Measurements from ENCODE around the gene TPBGL.

The TPBGL gene

DNA sequence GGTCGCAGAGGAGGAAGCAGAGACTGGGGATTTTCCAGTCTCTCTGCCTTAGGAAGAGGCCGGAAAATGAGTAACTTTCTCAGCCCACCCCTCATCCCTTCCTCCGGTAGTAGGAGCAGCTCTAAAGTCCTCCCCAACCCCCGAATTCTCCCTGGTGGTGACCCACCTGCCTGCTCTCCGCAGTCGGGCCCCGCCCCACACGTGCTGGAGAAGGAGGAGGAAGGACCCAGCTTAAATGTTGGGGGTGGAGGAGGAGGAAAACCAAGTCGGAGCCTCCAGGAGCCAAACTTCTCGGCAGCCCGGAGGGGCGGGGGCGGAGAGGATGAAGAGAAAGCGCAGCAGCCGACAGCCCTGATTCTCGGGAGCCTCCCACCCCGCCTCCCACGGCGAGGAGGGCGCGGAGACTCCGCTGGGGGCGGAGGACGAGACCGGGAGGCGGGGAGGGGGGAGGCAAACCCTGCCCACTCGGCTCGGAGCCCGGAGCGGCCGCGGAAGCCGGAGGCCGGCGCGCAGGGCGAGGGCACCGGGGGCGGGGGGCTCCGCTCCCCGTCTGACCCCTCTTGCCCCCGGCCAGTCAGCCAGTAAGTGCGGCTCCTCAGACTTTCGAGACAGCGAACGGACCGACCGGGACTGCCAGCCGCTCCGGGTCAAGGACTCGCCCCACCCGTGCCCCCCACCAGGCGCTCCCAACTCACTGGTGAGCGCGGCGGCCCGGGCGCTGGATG is at the start of gene TPBGL:
Gene TPBGL (plus strand): TSS at position 464 of the 725 bp plus-strand sequence. CDS start 276 bp downstream, outside the sequence.
- Mint-ChIP-seq H3K4me3 (peak within 1 kb of the TSS; percentile 66), H3K27ac (no peak within 1 kb of the TSS), H3K27me3 (peaks cover 66% of the 10 kb centered on the region), H3K9me3 (no peaks in the 10 kb centered on the region), H3K36me3 (no peaks in the 10 kb centered on the region), H3K4me1 (peaks cover 10% of the 10 kb centered on the region)
- ATAC-seq: no peak

GRCh38 chr11:75191330-75191717 is 49.2 kb upstream of the TPBGL start:
- no peaks in the 10 kb centered on the region for H3K4me1 Mint-ChIP-seq
- no peak for ATAC-seq
- no peak overlapping the region for H3K4me3 Mint-ChIP-seq
- H3K36me3 Mint-ChIP-seq: no peaks in the 10 kb centered on the region
- H3K9me3 Mint-ChIP-seq: no peaks in the 10 kb centered on the region
- no peak overlapping the region for H3K27ac Mint-ChIP-seq
- H3K27me3 Mint-ChIP-seq: no peaks in the 10 kb centered on the region

- Mint-ChIP-seq H3K27ac (no peak overlapping the region), H3K4me1 (no peaks in the 10 kb centered on the region), H3K9me3 (no peaks in the 10 kb centered on the region), H3K4me3 (no peak overlapping the region), H3K36me3 (no peaks in the 10 kb centered on the region), H3K27me3 (peaks cover 8% of the 10 kb centered on the region)
- no peak for ATAC-seq
These were observed 47.3 kb upstream of the TPBGL start for GRCh38 chr11:75193271-75193670.

DNA sequence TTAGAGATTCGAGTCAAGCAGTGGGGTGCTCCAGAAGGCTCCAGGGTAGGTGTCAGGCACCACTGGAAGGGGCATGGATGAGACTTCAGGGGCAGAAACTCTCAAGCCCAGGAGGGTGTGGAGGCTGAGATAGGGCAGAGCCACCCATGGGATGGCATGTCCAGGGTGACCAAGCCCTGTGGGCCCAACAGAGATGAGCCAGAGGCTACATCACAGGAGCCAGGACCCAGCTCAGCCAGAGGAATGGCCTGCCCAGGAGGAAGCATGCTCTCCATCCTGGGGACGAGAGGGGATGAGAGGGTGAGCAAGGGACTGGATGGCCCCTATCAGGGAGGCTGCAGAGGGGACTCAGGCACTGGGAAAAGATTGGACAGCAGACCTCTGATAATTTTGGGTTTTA is 46.9 kb upstream of the TPBGL start:
- Mint-ChIP-seq H3K27me3 (peaks cover 8% of the 10 kb centered on the region), H3K9me3 (no peaks in the 10 kb centered on the region), H3K4me3 (no peak overlapping the region), H3K36me3 (no peaks in the 10 kb centered on the region), H3K4me1 (no peaks in the 10 kb centered on the region), H3K27ac (no peak overlapping the region)
- ATAC-seq: no peak

DNA sequence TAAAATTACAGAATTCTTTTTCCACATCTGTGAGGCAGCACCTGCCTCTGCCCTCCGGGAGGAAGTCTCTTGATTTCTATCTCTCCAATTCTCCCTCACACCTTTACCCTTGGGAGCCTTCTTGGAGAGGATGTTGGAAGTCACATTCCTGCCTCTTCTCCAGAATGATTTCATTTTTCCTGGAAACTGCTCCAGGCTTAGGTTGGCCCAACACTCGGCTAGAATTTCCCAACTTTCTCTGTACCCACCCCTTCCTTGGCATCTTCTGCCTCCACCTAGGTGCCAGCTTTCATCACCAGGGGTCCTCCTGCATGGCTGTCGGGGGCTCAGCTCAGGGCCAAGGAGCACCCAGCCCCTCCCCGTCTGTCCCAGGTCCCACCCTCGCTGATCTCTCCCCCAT is 46.4 kb upstream of the TPBGL start:
- no peak overlapping the region for H3K27ac Mint-ChIP-seq
- ATAC-seq: no peak
- peaks cover 8% of the 10 kb centered on the region for H3K27me3 Mint-ChIP-seq
- no peaks in the 10 kb centered on the region for H3K9me3 Mint-ChIP-seq
- no peak overlapping the region for H3K4me3 Mint-ChIP-seq
- H3K4me1 Mint-ChIP-seq: no peaks in the 10 kb centered on the region
- H3K36me3 Mint-ChIP-seq: no peaks in the 10 kb centered on the region

GRCh38 chr11:75195167-75195962 is 45.2 kb upstream of the TPBGL start:
- H3K36me3 Mint-ChIP-seq: no peaks in the 10 kb centered on the region
- no peaks in the 10 kb centered on the region for H3K9me3 Mint-ChIP-seq
- no peak for ATAC-seq
- no peak overlapping the region for H3K4me3 Mint-ChIP-seq
- H3K27ac Mint-ChIP-seq: no peak overlapping the region
- no peaks in the 10 kb centered on the region for H3K4me1 Mint-ChIP-seq
- peaks cover 8% of the 10 kb centered on the region for H3K27me3 Mint-ChIP-seq

GRCh38 chr11:75196426-75196825 is 44.1 kb upstream of the TPBGL start:
- H3K9me3 Mint-ChIP-seq: no peaks in the 10 kb centered on the region
- H3K36me3 Mint-ChIP-seq: no peaks in the 10 kb centered on the region
- H3K27ac Mint-ChIP-seq: no peak overlapping the region
- H3K4me1 Mint-ChIP-seq: no peaks in the 10 kb centered on the region
- H3K4me3 Mint-ChIP-seq: no peak overlapping the region
- ATAC-seq: no peak
- H3K27me3 Mint-ChIP-seq: peaks cover 8% of the 10 kb centered on the region

DNA sequence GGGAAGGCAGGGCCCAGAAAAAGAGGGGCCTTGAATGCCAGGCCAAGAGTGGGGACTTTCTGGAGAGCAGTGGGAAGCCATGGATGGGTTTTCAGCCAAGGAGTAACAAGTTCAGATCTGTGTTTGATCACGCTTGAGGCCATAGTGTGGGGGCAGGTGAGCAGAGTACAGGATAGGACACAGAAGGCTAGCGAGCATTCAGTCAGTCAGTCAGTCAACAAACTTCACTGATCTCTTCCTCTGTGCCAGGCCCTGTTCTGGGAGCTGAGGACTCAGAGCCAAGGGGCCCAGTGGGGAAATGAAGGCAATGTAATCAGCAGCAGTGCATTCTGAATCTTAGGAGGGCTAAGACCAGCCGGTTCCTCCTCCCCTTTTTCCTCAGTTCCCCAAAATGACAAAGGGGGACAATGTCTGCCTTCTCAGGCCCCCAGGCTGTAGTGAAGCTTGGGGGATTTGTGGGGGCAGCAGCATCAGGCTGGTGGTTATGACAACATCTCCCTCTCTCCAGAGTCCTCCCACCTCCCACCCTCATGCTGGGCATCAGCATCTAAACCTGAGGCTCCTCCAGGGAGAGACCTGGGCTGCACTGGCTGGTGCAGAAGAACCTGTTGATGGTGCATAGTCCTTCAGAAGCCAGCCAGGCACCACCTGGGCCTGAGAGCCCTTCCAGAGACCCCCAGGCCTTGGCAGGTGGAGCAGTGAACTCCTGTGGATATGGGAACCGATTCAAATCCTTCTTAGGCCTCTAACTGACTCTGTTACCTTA is 42.9 kb upstream of the TPBGL start:
- H3K36me3 Mint-ChIP-seq: no peaks in the 10 kb centered on the region
- no peak overlapping the region for H3K27ac Mint-ChIP-seq
- H3K4me3 Mint-ChIP-seq: no peak overlapping the region
- ATAC-seq: no peak
- H3K4me1 Mint-ChIP-seq: no peaks in the 10 kb centered on the region
- peaks cover 8% of the 10 kb centered on the region for H3K27me3 Mint-ChIP-seq
- no peaks in the 10 kb centered on the region for H3K9me3 Mint-ChIP-seq

DNA sequence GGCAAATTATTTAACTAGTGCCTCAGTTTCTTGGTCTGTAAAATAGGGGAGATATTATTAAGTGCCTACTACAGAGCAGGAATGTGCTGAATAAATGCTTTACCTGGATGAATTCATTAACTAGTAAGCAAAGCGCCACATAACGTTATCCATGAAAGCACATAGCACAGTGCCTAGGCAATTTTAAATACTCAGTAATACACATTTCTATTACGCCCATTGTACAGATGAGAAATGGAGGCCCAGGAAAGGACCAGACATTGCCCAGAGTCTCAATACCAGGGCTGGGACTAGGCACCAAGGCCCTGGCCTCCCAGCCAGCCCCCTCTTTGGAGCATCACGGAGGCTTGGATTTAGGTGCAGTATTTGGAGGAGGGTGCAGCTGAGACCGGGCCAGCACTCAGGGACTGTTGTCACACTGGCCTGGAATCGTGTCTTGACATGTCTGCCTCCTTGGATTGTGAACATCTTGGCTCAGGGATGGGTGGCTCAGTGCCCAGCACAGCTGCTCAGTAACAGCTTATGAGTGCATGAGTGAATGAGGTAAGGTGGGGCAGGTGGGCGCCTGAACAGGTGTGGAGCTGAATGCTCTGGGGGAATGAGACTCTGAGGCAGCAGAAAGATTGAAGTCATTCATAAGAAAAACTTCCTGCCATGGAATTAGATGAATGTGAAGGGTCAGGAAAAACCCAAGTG is 42.1 kb upstream of the TPBGL start:
- no peak overlapping the region for H3K4me3 Mint-ChIP-seq

DNA sequence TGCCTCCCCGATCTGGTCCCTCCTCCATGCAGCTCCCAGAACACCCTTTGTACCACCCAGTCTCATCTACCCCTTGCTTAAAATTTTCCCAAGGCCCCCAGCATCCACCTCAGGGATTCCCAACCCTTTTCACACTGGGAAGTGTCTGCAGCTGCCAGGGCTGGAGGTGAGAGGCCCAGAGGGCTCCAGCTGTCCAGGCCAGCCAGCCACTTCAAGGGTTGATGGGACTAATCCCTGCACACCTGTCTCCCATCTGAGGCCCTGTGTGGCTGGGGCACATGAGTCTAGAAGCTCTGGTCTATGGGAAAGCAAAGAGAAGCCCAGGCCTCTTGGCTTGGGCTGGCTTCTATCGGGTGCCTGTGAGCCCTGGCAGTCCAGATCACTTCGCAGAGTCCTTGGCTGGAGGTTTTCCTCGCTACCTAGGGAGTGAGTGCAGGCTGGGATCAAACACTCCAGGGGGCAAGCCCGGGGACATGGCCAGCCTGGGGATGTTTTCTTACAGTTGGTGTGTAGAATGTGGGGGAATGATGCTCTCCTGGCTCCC is 41.1 kb upstream of the TPBGL start:
- peaks cover 8% of the 10 kb centered on the region for H3K27me3 Mint-ChIP-seq
- H3K9me3 Mint-ChIP-seq: no peaks in the 10 kb centered on the region
- ATAC-seq: no peak
- H3K4me1 Mint-ChIP-seq: no peaks in the 10 kb centered on the region
- no peaks in the 10 kb centered on the region for H3K36me3 Mint-ChIP-seq
- no peak overlapping the region for H3K4me3 Mint-ChIP-seq
- H3K27ac Mint-ChIP-seq: no peak overlapping the region

More for the DNA sequence above, 42.1 kb upstream of the TPBGL start:
- peaks cover 8% of the 10 kb centered on the region for H3K27me3 Mint-ChIP-seq
- no peaks in the 10 kb centered on the region for H3K4me1 Mint-ChIP-seq
- H3K27ac Mint-ChIP-seq: no peak overlapping the region
- H3K9me3 Mint-ChIP-seq: no peaks in the 10 kb centered on the region
- no peak for ATAC-seq
- no peaks in the 10 kb centered on the region for H3K36me3 Mint-ChIP-seq

- peaks cover 8% of the 10 kb centered on the region for H3K27me3 Mint-ChIP-seq
- no peak overlapping the region for H3K4me3 Mint-ChIP-seq
- no peak overlapping the region for H3K27ac Mint-ChIP-seq
- no peak for ATAC-seq
- H3K36me3 Mint-ChIP-seq: no peaks in the 10 kb centered on the region
- H3K9me3 Mint-ChIP-seq: no peaks in the 10 kb centered on the region
- H3K4me1 Mint-ChIP-seq: no peaks in the 10 kb centered on the region
These were observed 40.5 kb upstream of the TPBGL start for GRCh38 chr11:75200051-75200450.

DNA sequence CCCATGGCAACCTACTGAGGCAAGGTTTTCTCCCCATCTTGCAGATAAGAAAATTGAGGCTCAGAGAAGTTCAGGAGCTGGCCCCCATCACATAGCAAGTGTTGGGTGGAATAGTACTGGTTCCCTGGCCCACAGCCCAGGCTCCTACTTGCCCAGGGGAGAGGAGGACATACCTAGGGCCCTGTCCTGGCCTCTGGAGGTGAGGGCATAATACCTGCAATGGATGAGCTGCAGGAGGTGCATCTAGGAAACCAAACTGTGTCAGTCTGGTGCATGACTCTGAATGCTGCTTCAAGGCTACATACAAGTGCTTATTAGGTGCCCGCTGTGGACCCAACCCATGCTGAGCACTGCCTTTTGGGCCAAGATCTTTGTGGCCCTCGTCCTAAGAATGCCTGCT is 40.0 kb upstream of the TPBGL start:
- H3K27me3 Mint-ChIP-seq: peaks cover 8% of the 10 kb centered on the region
- no peaks in the 10 kb centered on the region for H3K9me3 Mint-ChIP-seq
- H3K27ac Mint-ChIP-seq: no peak overlapping the region
- ATAC-seq: no peak
- H3K4me1 Mint-ChIP-seq: no peaks in the 10 kb centered on the region
- H3K4me3 Mint-ChIP-seq: no peak overlapping the region
- no peaks in the 10 kb centered on the region for H3K36me3 Mint-ChIP-seq

- H3K4me1 Mint-ChIP-seq: no peaks in the 10 kb centered on the region
- H3K4me3 Mint-ChIP-seq: no peak overlapping the region
- no peaks in the 10 kb centered on the region for H3K9me3 Mint-ChIP-seq
- no peak for ATAC-seq
- H3K36me3 Mint-ChIP-seq: no peaks in the 10 kb centered on the region
- H3K27ac Mint-ChIP-seq: no peak overlapping the region
- H3K27me3 Mint-ChIP-seq: peaks cover 4% of the 10 kb centered on the region
These were observed 38.8 kb upstream of the TPBGL start for GRCh38 chr11:75201771-75202170.

DNA sequence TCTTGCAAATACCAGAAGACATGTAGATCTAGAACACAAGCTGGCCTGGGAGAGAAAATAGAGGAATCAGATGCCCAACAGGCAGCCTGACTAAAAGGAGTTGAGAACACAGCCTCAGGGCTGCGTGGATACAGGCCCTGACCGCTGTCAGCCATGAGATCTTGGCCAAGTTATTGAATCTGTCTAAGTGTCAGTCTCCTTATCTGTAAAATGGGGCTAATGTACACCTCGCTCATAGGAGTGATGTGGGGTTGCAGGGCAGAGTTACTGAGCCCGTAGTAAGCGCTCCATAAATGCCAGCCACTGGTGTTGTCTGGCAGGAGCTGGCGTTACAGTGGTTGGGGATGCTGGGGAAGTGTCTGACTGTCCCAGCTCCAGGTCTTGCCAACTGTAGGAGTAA is 38.4 kb upstream of the TPBGL start:
- Mint-ChIP-seq H3K4me1 (no peaks in the 10 kb centered on the region), H3K27ac (no peak overlapping the region), H3K36me3 (no peaks in the 10 kb centered on the region), H3K27me3 (peaks cover under 1% of the 10 kb centered on the region), H3K4me3 (no peak overlapping the region), H3K9me3 (no peaks in the 10 kb centered on the region)
- no peak for ATAC-seq

DNA sequence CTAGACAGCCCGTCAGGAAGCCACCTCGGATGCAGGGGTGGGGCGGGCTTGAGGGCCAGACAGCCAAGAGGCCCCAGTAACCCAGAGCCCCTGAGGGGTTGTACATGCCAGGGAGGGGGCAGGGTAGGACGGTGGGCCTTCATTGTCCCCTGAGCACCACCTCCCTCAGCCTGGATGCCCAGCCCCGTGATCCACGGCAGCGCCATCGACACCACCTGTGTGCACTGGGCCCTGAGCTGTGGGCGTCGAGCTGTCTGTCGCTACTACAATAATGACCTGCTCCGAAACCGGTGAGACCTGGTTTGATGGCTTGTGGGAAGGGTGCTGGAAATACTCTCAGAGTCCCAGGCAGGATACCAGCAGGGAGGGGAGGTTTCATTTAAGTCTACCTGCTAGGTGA is 37.4 kb upstream of the TPBGL start:
- Mint-ChIP-seq H3K36me3 (no peaks in the 10 kb centered on the region), H3K4me3 (no peak overlapping the region), H3K27me3 (no peaks in the 10 kb centered on the region), H3K9me3 (no peaks in the 10 kb centered on the region), H3K4me1 (no peaks in the 10 kb centered on the region), H3K27ac (no peak overlapping the region)
- peak; percentile 5 for ATAC-seq

Data from stimulated activated memory B cell treated with anti-CD40 and anti-IgM and Interleukin-4, amounts not matched to agents 10 μg/mL and 1 μg/mL and 100 μg/mL, for 72 hours (primary cell).